Stomach (tissue), 4 donors: ENCODE results near the gene PER1.

Experiments
- CTCF ChIP-seq, 7 experiments: fragments of 450-650 bp in 4 of 7; fragments of 200-600 bp in 3 of 7; sonication (generic) in 3 of 7; IDR thresholded peaks; one replicate each; pipeline ENCODE4 v1.5.1; 2016 to 2019; ENCODE audit warnings: antibody characterized with exemption in 7 of 7, control low read depth in 2 of 7, mild to moderate bottlenecking in 1 of 7
- POLR2A ChIP-seq, 4 donors: fragments of 450-650 bp; IDR thresholded peaks; one replicate each; pipeline ENCODE4 v1.6.1; 2016; ENCODE audit warnings: antibody characterized with exemption in 4 of 4, control low read depth in 2 of 4, mild to moderate bottlenecking in 1 of 4, moderate library complexity in 1 of 4
- POLR2AphosphoS5 ChIP-seq, 3 donors: sonication (generic); formaldehyde crosslinking; IDR thresholded peaks; one replicate each; pipeline ENCODE4 v1.6.1; 2016; ENCODE audit warnings: antibody characterized with exemption in 3 of 3

GRCh38 chr17:8120520-8121406, 31.4 kb downstream of the PER1 start:
- TF ChIP-seq CTCF (IDR thresholded peaks at IDR 0.05): peak in 2 of 7 experiments; percentile 22 to 32
- no peak for TF ChIP-seq POLR2AphosphoS5 (IDR thresholded peaks at IDR 0.05)
- no peak for TF ChIP-seq POLR2A (IDR thresholded peaks at IDR 0.05)
